WTC11 (cell line): ENCODE measurements around the gene WDR91. TPM values are rescaled to one million over a fixed set of nuclear protein-coding genes. Genes with fewer than 3 reads are reported as not detected.

ENCODE experiments used
- ATAC-seq: fragments of 200-7000 bp; cut with Tn5 transposase; 2 replicates; pipeline ENCODE4 v1.10.0; 2021; ENCODE audit warnings: mild to moderate bottlenecking, moderate library complexity
- CTCF ChIA-PET: fragments of 300-600 bp; sonication (Branson Sonifier 250); formaldehyde crosslinking; loops from one replicate; lab custom pipeline; 2021; ENCODE audit warnings: antibody characterized with exemption; lab: Charles Lee
- POLR2A ChIA-PET: fragments of 350-600 bp; sonication (Branson Sonifier 250); formaldehyde crosslinking; loops from one replicate; lab custom pipeline; 2021; ENCODE audit warnings: antibody characterized with exemption; lab: Charles Lee
- DNase-seq: peaks from one replicate; pipeline ENCODE4 v3.0.0; 2021; ENCODE audit warnings: low spot score
- H3K27ac Mint-ChIP-seq: 2 replicates; pipeline ENCODE4 v1.8.0; 2021; ENCODE audit warnings: mixed read lengths
- H3K27me3 Mint-ChIP-seq: 2 replicates; pipeline ENCODE4 v1.8.0; 2021; ENCODE audit warnings: low read depth, mild to moderate bottlenecking, moderate library complexity, mixed read lengths
- H3K36me3 Mint-ChIP-seq: 2 replicates; pipeline ENCODE4 v1.8.0; 2021; ENCODE audit warnings: mixed read lengths
- H3K4me1 Mint-ChIP-seq: 2 replicates; pipeline ENCODE4 v1.8.0; 2022; ENCODE audit warnings: mixed read lengths
- H3K4me3 Mint-ChIP-seq: 2 replicates; pipeline ENCODE4 v1.8.0; 2021; ENCODE audit warnings: mild to moderate bottlenecking, moderate library complexity, mixed read lengths
- H3K9me3 Mint-ChIP-seq: 2 replicates; pipeline ENCODE4 v1.8.0; 2021; ENCODE audit warnings: mixed read lengths
- CBFB ChIP-seq: sonication (generic); formaldehyde crosslinking; IDR thresholded peaks from 2 replicates; pipeline ENCODE4 v1.8.1; 2022; ENCODE audit warnings: mild to moderate bottlenecking, low read depth, missing genetic modification reagents
- GRHL2 ChIP-seq: fragments of 250-450 bp; sonication (Bioruptor Pico); IDR thresholded peaks from 2 replicates; pipeline ENCODE4 v1.8.0; 2022; ENCODE audit warnings: mild to moderate bottlenecking, moderate library complexity; ENCODE audit not compliant: insufficient replicate concordance, severe bottlenecking
- IRF2 ChIP-seq: sonication (generic); formaldehyde crosslinking; IDR thresholded peaks from 2 replicates; pipeline ENCODE4 v1.8.0; 2022; ENCODE audit warnings: low read depth, missing genetic modification reagents, borderline replicate concordance
- JAZF1 ChIP-seq: fragments of 250-450 bp; sonication (Bioruptor Pico); IDR thresholded peaks from 2 replicates; pipeline ENCODE4 v1.9.0; 2021; ENCODE audit warnings: moderate library complexity, mild to moderate bottlenecking, inconsistent platforms
- KAT7 ChIP-seq: sonication (generic); formaldehyde crosslinking; IDR thresholded peaks from 2 replicates; pipeline ENCODE4 v1.8.1; 2023; ENCODE audit warnings: missing genetic modification reagents, mild to moderate bottlenecking, borderline replicate concordance
- NR3C1 ChIP-seq: sonication (generic); formaldehyde crosslinking; conservative IDR thresholded peaks from 2 replicates; pipeline ENCODE4 v1.8.1; 2023; ENCODE audit warnings: low read depth, mild to moderate bottlenecking, missing genetic modification reagents
- RELA ChIP-seq: sonication (generic); formaldehyde crosslinking; IDR thresholded peaks from 2 replicates; pipeline ENCODE4 v1.8.1; 2022; ENCODE audit warnings: missing genetic modification reagents, mild to moderate bottlenecking, borderline replicate concordance
- SOX15 ChIP-seq: fragments of 250-450 bp; sonication (Bioruptor Pico); IDR thresholded peaks from 2 replicates; pipeline ENCODE4 v1.9.0; 2021; ENCODE audit warnings: mild to moderate bottlenecking
- ZBTB21 ChIP-seq: sonication (generic); formaldehyde crosslinking; IDR thresholded peaks from 2 replicates; pipeline ENCODE4 v1.8.1; 2023; ENCODE audit warnings: mild to moderate bottlenecking, missing genetic modification reagents, borderline replicate concordance
- ZNF671 ChIP-seq: fragments of 250-450 bp; sonication (Bioruptor Pico); IDR thresholded peaks from 2 replicates; pipeline ENCODE4 v1.8.0; 2021; ENCODE audit warnings: mild to moderate bottlenecking
- total RNA-seq: library from RNA; stranded (reverse); gene quantifications from 3 replicates; pipeline ENCODE4 v1.2.3, GENCODE V29; 2021
- TF ChIP-seq, protein P1 (sequence below): sonication (generic); formaldehyde crosslinking; IDR thresholded peaks from 2 replicates; pipeline ENCODE4 v1.8.1; 2022; ENCODE audit warnings: low read depth, missing genetic modification reagents, borderline replicate concordance
- TF ChIP-seq, protein P2 (sequence below): fragments of 250-450 bp; sonication (Bioruptor Pico); IDR thresholded peaks from 2 replicates; pipeline ENCODE4 v1.8.0; 2021; ENCODE audit warnings: mild to moderate bottlenecking
- TF ChIP-seq, protein P3 (sequence below): sonication (generic); formaldehyde crosslinking; conservative IDR thresholded peaks from 2 replicates; pipeline ENCODE4 v1.8.1; 2023; ENCODE audit warnings: mild to moderate bottlenecking, low read depth, missing genetic modification reagents, moderate library complexity
- TF ChIP-seq, protein P4 (sequence below): sonication (generic); formaldehyde crosslinking; IDR thresholded peaks from 2 replicates; pipeline ENCODE4 v1.8.1; 2022; ENCODE audit warnings: mild to moderate bottlenecking, moderate library complexity, missing genetic modification reagents
- TF ChIP-seq, protein P5 (sequence below): fragments of 250-450 bp; sonication (Bioruptor Pico); IDR thresholded peaks from 2 replicates; pipeline ENCODE4 v2.1.2; 2022; ENCODE audit warnings: mild to moderate bottlenecking, moderate library complexity
- TF ChIP-seq, protein P6 (sequence below): sonication (generic); formaldehyde crosslinking; IDR thresholded peaks from 2 replicates; pipeline ENCODE4 v1.8.1; 2023; ENCODE audit warnings: mild to moderate bottlenecking, missing genetic modification reagents, borderline replicate concordance

Gene WDR91
- total RNA-seq, 1 experiment from 2014 or later: 12.0 TPM

DNA sequence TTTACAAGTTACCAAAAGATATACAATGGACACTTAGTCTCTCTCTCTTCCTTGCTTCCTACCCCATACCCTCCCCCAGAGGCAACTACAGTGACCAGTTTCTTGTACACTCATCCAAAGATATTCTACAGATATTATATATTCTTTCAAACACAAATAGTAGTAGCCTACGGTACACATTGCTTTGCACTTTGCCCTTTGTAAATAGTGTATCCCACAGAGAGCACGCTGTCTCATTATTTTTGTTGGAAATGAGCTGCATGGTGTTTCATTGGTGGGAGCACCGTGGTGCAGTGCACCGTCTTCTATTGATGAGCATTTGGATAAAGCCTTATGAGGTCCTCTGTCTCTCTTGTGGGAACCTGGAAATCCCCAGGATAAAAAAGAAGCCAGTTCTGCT, 46.5 kb upstream of the WDR91 start:
- H3K4me1 Mint-ChIP-seq: peaks cover 14% of the 10 kb centered on the region
- H3K27ac Mint-ChIP-seq: no peak overlapping the region
- no peaks in the 10 kb centered on the region for H3K36me3 Mint-ChIP-seq
- no peaks in the 10 kb centered on the region for H3K27me3 Mint-ChIP-seq
- ChIA-PET POLR2A (no interaction called here), CTCF (interaction anchor here (0.7 kb wide), 1 partner anchor 17 kb away, joined by 4 read pairs; no protein-coding TSS in a partner anchor)
- ATAC-seq: no peak
- TF ChIP-seq NR3C1 (CRISPR knock-in tag) (no peak), CBFB (CRISPR knock-in tag) (no peak), IRF2 (CRISPR knock-in tag) (no peak), ZBTB21 (CRISPR knock-in tag) (no peak), SOX15 (no peak), RELA (no peak), JAZF1 (CRISPR knock-in tag) (no peak), GRHL2 (no peak), KAT7 (CRISPR knock-in tag) (no peak), ZNF671 (no peak)
- TF ChIP-seq, protein P1, sequence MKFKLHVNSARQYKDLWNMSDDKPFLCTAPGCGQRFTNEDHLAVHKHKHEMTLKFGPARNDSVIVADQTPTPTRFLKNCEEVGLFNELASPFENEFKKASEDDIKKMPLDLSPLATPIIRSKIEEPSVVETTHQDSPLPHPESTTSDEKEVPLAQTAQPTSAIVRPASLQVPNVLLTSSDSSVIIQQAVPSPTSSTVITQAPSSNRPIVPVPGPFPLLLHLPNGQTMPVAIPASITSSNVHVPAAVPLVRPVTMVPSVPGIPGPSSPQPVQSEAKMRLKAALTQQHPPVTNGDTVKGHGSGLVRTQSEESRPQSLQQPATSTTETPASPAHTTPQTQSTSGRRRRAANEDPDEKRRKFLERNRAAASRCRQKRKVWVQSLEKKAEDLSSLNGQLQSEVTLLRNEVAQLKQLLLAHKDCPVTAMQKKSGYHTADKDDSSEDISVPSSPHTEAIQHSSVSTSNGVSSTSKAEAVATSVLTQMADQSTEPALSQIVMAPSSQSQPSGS: no peak
- TF ChIP-seq, protein P2, sequence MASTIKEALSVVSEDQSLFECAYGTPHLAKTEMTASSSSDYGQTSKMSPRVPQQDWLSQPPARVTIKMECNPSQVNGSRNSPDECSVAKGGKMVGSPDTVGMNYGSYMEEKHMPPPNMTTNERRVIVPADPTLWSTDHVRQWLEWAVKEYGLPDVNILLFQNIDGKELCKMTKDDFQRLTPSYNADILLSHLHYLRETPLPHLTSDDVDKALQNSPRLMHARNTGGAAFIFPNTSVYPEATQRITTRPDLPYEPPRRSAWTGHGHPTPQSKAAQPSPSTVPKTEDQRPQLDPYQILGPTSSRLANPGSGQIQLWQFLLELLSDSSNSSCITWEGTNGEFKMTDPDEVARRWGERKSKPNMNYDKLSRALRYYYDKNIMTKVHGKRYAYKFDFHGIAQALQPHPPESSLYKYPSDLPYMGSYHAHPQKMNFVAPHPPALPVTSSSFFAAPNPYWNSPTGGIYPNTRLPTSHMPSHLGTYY (CRISPR knock-in tag): no peak
- TF ChIP-seq, protein P3, sequence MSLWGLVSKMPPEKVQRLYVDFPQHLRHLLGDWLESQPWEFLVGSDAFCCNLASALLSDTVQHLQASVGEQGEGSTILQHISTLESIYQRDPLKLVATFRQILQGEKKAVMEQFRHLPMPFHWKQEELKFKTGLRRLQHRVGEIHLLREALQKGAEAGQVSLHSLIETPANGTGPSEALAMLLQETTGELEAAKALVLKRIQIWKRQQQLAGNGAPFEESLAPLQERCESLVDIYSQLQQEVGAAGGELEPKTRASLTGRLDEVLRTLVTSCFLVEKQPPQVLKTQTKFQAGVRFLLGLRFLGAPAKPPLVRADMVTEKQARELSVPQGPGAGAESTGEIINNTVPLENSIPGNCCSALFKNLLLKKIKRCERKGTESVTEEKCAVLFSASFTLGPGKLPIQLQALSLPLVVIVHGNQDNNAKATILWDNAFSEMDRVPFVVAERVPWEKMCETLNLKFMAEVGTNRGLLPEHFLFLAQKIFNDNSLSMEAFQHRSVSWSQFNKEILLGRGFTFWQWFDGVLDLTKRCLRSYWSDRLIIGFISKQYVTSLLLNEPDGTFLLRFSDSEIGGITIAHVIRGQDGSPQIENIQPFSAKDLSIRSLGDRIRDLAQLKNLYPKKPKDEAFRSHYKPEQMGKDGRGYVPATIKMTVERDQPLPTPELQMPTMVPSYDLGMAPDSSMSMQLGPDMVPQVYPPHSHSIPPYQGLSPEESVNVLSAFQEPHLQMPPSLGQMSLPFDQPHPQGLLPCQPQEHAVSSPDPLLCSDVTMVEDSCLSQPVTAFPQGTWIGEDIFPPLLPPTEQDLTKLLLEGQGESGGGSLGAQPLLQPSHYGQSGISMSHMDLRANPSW (CRISPR knock-in tag): no peak
- TF ChIP-seq, protein P4, sequence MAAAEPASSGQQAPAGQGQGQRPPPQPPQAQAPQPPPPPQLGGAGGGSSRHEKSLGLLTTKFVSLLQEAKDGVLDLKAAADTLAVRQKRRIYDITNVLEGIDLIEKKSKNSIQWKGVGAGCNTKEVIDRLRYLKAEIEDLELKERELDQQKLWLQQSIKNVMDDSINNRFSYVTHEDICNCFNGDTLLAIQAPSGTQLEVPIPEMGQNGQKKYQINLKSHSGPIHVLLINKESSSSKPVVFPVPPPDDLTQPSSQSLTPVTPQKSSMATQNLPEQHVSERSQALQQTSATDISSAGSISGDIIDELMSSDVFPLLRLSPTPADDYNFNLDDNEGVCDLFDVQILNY: no peak
- TF ChIP-seq, protein P5, sequence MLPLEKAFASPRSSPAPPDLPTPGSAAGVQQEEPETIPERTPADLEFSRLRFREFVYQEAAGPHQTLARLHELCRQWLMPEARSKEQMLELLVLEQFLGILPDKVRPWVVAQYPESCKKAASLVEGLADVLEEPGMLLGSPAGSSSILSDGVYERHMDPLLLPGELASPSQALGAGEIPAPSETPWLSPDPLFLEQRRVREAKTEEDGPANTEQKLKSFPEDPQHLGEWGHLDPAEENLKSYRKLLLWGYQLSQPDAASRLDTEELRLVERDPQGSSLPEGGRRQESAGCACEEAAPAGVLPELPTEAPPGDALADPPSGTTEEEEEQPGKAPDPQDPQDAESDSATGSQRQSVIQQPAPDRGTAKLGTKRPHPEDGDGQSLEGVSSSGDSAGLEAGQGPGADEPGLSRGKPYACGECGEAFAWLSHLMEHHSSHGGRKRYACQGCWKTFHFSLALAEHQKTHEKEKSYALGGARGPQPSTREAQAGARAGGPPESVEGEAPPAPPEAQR (CRISPR knock-in tag): no peak
- TF ChIP-seq, protein P6, sequence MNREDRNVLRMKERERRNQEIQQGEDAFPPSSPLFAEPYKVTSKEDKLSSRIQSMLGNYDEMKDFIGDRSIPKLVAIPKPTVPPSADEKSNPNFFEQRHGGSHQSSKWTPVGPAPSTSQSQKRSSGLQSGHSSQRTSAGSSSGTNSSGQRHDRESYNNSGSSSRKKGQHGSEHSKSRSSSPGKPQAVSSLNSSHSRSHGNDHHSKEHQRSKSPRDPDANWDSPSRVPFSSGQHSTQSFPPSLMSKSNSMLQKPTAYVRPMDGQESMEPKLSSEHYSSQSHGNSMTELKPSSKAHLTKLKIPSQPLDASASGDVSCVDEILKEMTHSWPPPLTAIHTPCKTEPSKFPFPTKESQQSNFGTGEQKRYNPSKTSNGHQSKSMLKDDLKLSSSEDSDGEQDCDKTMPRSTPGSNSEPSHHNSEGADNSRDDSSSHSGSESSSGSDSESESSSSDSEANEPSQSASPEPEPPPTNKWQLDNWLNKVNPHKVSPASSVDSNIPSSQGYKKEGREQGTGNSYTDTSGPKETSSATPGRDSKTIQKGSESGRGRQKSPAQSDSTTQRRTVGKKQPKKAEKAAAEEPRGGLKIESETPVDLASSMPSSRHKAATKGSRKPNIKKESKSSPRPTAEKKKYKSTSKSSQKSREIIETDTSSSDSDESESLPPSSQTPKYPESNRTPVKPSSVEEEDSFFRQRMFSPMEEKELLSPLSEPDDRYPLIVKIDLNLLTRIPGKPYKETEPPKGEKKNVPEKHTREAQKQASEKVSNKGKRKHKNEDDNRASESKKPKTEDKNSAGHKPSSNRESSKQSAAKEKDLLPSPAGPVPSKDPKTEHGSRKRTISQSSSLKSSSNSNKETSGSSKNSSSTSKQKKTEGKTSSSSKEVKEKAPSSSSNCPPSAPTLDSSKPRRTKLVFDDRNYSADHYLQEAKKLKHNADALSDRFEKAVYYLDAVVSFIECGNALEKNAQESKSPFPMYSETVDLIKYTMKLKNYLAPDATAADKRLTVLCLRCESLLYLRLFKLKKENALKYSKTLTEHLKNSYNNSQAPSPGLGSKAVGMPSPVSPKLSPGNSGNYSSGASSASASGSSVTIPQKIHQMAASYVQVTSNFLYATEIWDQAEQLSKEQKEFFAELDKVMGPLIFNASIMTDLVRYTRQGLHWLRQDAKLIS: no peak
- H3K4me3 Mint-ChIP-seq: no peak overlapping the region
- H3K9me3 Mint-ChIP-seq: no peaks in the 10 kb centered on the region
- DNase-seq: no peak
